Panc1 (cell line): ENCODE data around the gene DBX1. TPM values are rescaled to one million over a fixed set of nuclear protein-coding genes. Genes with fewer than 3 reads are reported as not detected.

ENCODE experiments used
- ATAC-seq: fragments of 200-7000 bp; cut with Tn5 transposase; 2 replicates; pipeline ENCODE4 v1.9.1; 2020; ENCODE audit warnings: mild to moderate bottlenecking, moderate library complexity
- BruUV-seq: library from RNA; stranded (reverse); fragments of 400-500 nt; replicated peaks from 2 replicates; lab custom pipeline; 2021; lab: Mats Ljungman, UMichigan
- CTCF ChIA-PET: fragments of 300-600 bp; sonication (Branson Sonifier 250); formaldehyde crosslinking; loops from one replicate; lab custom pipeline; 2022; ENCODE audit warnings: antibody characterized with exemption; lab: Charles Lee
- POLR2A ChIA-PET: fragments of 300-600 bp; sonication (Branson Sonifier 250); formaldehyde crosslinking; loops from one replicate; lab custom pipeline; 2022; ENCODE audit warnings: antibody characterized with exemption; lab: Charles Lee
- DNase-seq: peaks from one replicate; pipeline ENCODE4 v3.0.0-alpha.2; 2010; ENCODE audit warnings: low read depth, low spot score
- H3K27ac ChIP-seq: 2 replicates; pipeline ENCODE4 v1.5.1; 2011; ENCODE audit warnings: mild to moderate bottlenecking, low read length, inconsistent platforms
- H3K27me3 ChIP-seq: fragments of 200-500 bp; sonication (Bioruptor generic); 2 replicates; pipeline ENCODE4 v1.6.0; 2014; ENCODE audit warnings: low read length, inconsistent platforms; ENCODE audit not compliant: control insufficient read depth, insufficient read depth
- H3K36me3 ChIP-seq: fragments of 200-500 bp; sonication (Bioruptor generic); 2 replicates; pipeline ENCODE4 v1.5.1; 2014; ENCODE audit warnings: inconsistent platforms, mild to moderate bottlenecking, low read length, moderate library complexity; ENCODE audit not compliant: control insufficient read depth, insufficient read depth
- H3K4me1 ChIP-seq: 2 replicates; pipeline ENCODE4 v1.5.1; 2011; ENCODE audit warnings: inconsistent platforms, mild to moderate bottlenecking, low read length, moderate library complexity; ENCODE audit not compliant: control insufficient read depth, insufficient read depth
- H3K4me3 ChIP-seq, 2 experiments: 2 replicates each; pipeline ENCODE4 v1.5.1; 2011 to 2012; ENCODE audit warnings: low read depth in 2 of 2, low read length in 2 of 2, mild to moderate bottlenecking in 2 of 2, inconsistent platforms in 1 of 2, moderate library complexity in 1 of 2
- H3K9me3 ChIP-seq: fragments of 200-500 bp; sonication (Bioruptor generic); 2 replicates; pipeline ENCODE4 v1.5.1; 2014; ENCODE audit warnings: low read depth, mild to moderate bottlenecking, inconsistent platforms, low read length, moderate library complexity; ENCODE audit not compliant: control insufficient read depth, insufficient read depth
- POLR2AphosphoS5 ChIP-seq: IDR thresholded peaks from 2 replicates; pipeline ENCODE4 v1.6.1; 2012; ENCODE audit warnings: mild to moderate bottlenecking, low read depth, low read length, moderate library complexity
- REST ChIP-seq, 2 experiments: IDR thresholded peaks; 2 replicates each; pipeline ENCODE4 v1.6.1; 2011 to 2012; ENCODE audit warnings: low read depth in 2 of 2, control low read depth in 1 of 2, low read length in 1 of 2, mild to moderate bottlenecking in 1 of 2, moderate library complexity in 1 of 2; ENCODE audit not compliant: insufficient read depth in 1 of 2
- SIN3A ChIP-seq: IDR thresholded peaks from 2 replicates; pipeline ENCODE4 v1.6.1; 2012; ENCODE audit warnings: low read depth, mild to moderate bottlenecking, low read length, moderate library complexity, borderline replicate concordance; ENCODE audit not compliant: insufficient read depth
- TCF7L2 ChIP-seq: IDR thresholded peaks from 2 replicates; pipeline ENCODE4 v1.6.1; 2011; ENCODE audit warnings: mild to moderate bottlenecking, low read depth, low read length, inconsistent platforms
- in situ Hi-C: cut with HindIII; loops from 2 replicates; pipeline ENCODE4 v1.10.0; 2016; ENCODE audit warnings: low sequenced_read_pairs, low pct_unique_long_range_greater_than_20kb
- intact Hi-C: fragments of 100-400 bp; cut with micrococcal nuclease; formaldehyde crosslinking; loops from one replicate; pipeline ENCODE4 v1.10.0; 2022; ENCODE audit not compliant: unreplicated experiment
- total RNA-seq: library from RNA; stranded (reverse); gene quantifications from one replicate; pipeline ENCODE4 v1.2.1, GENCODE V29; 2021; ENCODE audit not compliant: unreplicated experiment
- TF ChIP-seq, protein P1 (sequence below): fragments of 450-650 bp; IDR thresholded peaks from 2 replicates; pipeline ENCODE4 v1.5.1; 2017; ENCODE audit warnings: mild to moderate bottlenecking

The DBX1 gene
- total RNA-seq, 1 experiment from 2014 or later, result not detected

DNA sequence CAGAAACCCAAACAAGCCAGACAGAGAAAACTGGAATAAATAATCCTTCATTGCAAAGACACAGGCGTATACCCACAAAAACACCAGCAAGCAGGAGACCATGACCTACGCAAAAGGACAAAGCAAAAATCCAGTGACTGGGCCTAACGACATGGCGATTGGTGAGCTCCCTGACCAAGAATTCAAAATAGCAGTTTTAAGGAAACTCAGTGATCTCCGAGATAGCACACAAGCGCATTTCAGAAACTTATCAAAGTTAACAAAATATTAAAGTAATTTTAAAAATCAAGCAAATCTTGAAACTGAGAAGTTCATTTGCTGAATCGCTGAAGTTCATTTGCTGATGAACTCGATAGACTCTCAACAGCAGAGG lies 27.6 kb downstream of the DBX1 start:
- BruUV-seq, result no TSS peak
- H3K27ac ChIP-seq, result no peak overlapping the region
- no peak for DNase-seq
- H3K4me1 ChIP-seq, result no peaks in the 10 kb centered on the region
- H3K4me3 ChIP-seq, result peak overlapping the region; percentile 49 to 75
- TF ChIP-seq, protein P1, sequence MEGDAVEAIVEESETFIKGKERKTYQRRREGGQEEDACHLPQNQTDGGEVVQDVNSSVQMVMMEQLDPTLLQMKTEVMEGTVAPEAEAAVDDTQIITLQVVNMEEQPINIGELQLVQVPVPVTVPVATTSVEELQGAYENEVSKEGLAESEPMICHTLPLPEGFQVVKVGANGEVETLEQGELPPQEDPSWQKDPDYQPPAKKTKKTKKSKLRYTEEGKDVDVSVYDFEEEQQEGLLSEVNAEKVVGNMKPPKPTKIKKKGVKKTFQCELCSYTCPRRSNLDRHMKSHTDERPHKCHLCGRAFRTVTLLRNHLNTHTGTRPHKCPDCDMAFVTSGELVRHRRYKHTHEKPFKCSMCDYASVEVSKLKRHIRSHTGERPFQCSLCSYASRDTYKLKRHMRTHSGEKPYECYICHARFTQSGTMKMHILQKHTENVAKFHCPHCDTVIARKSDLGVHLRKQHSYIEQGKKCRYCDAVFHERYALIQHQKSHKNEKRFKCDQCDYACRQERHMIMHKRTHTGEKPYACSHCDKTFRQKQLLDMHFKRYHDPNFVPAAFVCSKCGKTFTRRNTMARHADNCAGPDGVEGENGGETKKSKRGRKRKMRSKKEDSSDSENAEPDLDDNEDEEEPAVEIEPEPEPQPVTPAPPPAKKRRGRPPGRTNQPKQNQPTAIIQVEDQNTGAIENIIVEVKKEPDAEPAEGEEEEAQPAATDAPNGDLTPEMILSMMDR, result peak; percentile 69
- no peak for TF ChIP-seq POLR2AphosphoS5
- no peak for TF ChIP-seq SIN3A
- no peak for TF ChIP-seq REST (IDR thresholded peaks at IDR 0.05; ENCODE audit: insufficient read depth in 1 of 2, low read depth in 2 of 2, low read length in 1 of 2)
- TF ChIP-seq TCF7L2, result no peak
- no peaks in the 10 kb centered on the region for H3K27me3 ChIP-seq
- POLR2A ChIA-PET, result no interaction called here
- no peaks in the 10 kb centered on the region for H3K9me3 ChIP-seq
- H3K36me3 ChIP-seq, result no peaks in the 10 kb centered on the region
- intact Hi-C loops (loop anchor here (2.0 to 10.0 kb wide), 2 partner anchors 182 to 578 kb away; no protein-coding TSS in a partner anchor), in situ Hi-C loops (no loop called here)
- CTCF ChIA-PET, result interaction anchor here (1.4 to 1.6 kb wide), 3 partner anchors 213 to 222 kb away, joined by 3 to 13 read pairs (median 5); no protein-coding TSS in a partner anchor
- no peak for ATAC-seq

- Histone ChIP-seq H3K27me3 (no peaks in the 10 kb centered on the region), H3K9me3 (no peaks in the 10 kb centered on the region), H3K27ac (peak overlapping the region; percentile 48; the same call in 1 of the 2 replicates), H3K4me1 (no peaks in the 10 kb centered on the region), H3K4me3 (peak overlapping the region; percentile 49 to 75), H3K36me3 (no peaks in the 10 kb centered on the region)
- DNase-seq (no peak), ATAC-seq (peak; percentile 80)
- intact Hi-C loops (loop anchor here (2.0 to 10.0 kb wide), 2 partner anchors 181 to 577 kb away; no protein-coding TSS in a partner anchor), in situ Hi-C loops (no loop called here)
- BruUV-seq, result no TSS peak
- POLR2A ChIA-PET, result no interaction called here
- TF ChIP-seq REST (IDR thresholded peaks at IDR 0.05; ENCODE audit: insufficient read depth in 1 of 2, low read depth in 2 of 2, low read length in 1 of 2), result no peak
- TF ChIP-seq TCF7L2, result no peak
- TF ChIP-seq POLR2AphosphoS5, result no peak
- no peak for TF ChIP-seq SIN3A
- TF ChIP-seq, protein P1, result peak; percentile 93
- CTCF ChIA-PET, result interaction anchor here (0.6 to 1.6 kb wide), 4 partner anchors 195 to 222 kb away, joined by 3 to 13 read pairs (median 5); no protein-coding TSS in a partner anchor
Measured at GRCh38 chr11:20131788-20132666, 28.2 kb downstream of the DBX1 start.
